MCF 10A (cell line): ENCODE data around the gene RAMP1. TPM values are rescaled to one million over a fixed set of nuclear protein-coding genes. Genes with fewer than 3 reads are reported as not detected.

Experiments
- BruUV-seq: library from RNA; stranded (reverse); fragments of 400-500 nt; replicated peaks from 2 replicates; lab custom pipeline; 2021; lab: Mats Ljungman, UMichigan
- CTCF ChIA-PET: fragments of 300-600 bp; sonication (Branson Sonifier 250); formaldehyde crosslinking; extraction: SDS; loops from one replicate; lab custom pipeline; 2021; ENCODE audit warnings: antibody characterized with exemption, inconsistent platforms; lab: Yijun Ruan, JAX
- POLR2A ChIA-PET: fragments of 300-600, 350-650 bp; sonication (Branson Sonifier 250); formaldehyde crosslinking; extraction: SDS; loops from one replicate; lab custom pipeline; 2020; ENCODE audit warnings: antibody characterized with exemption, inconsistent platforms; lab: Yijun Ruan, JAX
- DNase-seq: peaks from one replicate; pipeline ENCODE4 v3.0.0-alpha.2; 2018; ENCODE audit not compliant: unreplicated experiment
- H3K27ac Mint-ChIP-seq: one replicate; pipeline ENCODE4 v1.8.0; 2022; ENCODE audit warnings: mild to moderate bottlenecking, low read depth, mixed read lengths; ENCODE audit not compliant: unreplicated experiment
- H3K27me3 Mint-ChIP-seq: one replicate; pipeline ENCODE4 v1.8.0; 2022; ENCODE audit warnings: mixed read lengths; ENCODE audit not compliant: insufficient read depth, unreplicated experiment
- H3K36me3 Mint-ChIP-seq: one replicate; pipeline ENCODE4 v1.8.0; 2022; ENCODE audit warnings: mild to moderate bottlenecking, moderate library complexity, mixed read lengths; ENCODE audit not compliant: insufficient read depth, unreplicated experiment
- H3K4me1 Mint-ChIP-seq: one replicate; pipeline ENCODE4 v1.8.0; 2022; ENCODE audit warnings: mixed read lengths; ENCODE audit not compliant: insufficient read depth, unreplicated experiment
- H3K4me3 Mint-ChIP-seq: one replicate; pipeline ENCODE4 v1.8.0; 2022; ENCODE audit warnings: mild to moderate bottlenecking, moderate library complexity, mixed read lengths; ENCODE audit not compliant: unreplicated experiment
- H3K9me3 Mint-ChIP-seq: one replicate; pipeline ENCODE4 v1.8.0; 2022; ENCODE audit warnings: mixed read lengths; ENCODE audit not compliant: unreplicated experiment
- intact Hi-C: fragments of 100-400 bp; cut with micrococcal nuclease; formaldehyde crosslinking; loops from 2 replicates; pipeline ENCODE4 v1.14.1; 2022
- total RNA-seq: library from RNA; stranded (reverse); gene quantifications from 2 replicates; pipeline ENCODE4 v1.2.3, GENCODE V29; 2022
- TF ChIP-seq, protein P1 (sequence below): fragments of 200-600 bp; IDR thresholded peaks from one replicate; pipeline ENCODE4 v1.8.0; 2022; ENCODE audit warnings: antibody characterized with exemption, mild to moderate bottlenecking; ENCODE audit not compliant: unreplicated experiment

RAMP1 gene
- total RNA-seq, 1 experiment from 2014 or later, result 11.2 TPM

GRCh38 chr2:237882510-237883481, 23.4 kb downstream of the RAMP1 start:
- Mint-ChIP-seq H3K27ac (no peak overlapping the region), H3K27me3 (no peaks in the 10 kb centered on the region), H3K9me3 (no peaks in the 10 kb centered on the region), H3K4me1 (peaks cover 17% of the 10 kb centered on the region), H3K36me3 (no peaks in the 10 kb centered on the region), H3K4me3 (no peak overlapping the region)
- TF ChIP-seq, protein P1, sequence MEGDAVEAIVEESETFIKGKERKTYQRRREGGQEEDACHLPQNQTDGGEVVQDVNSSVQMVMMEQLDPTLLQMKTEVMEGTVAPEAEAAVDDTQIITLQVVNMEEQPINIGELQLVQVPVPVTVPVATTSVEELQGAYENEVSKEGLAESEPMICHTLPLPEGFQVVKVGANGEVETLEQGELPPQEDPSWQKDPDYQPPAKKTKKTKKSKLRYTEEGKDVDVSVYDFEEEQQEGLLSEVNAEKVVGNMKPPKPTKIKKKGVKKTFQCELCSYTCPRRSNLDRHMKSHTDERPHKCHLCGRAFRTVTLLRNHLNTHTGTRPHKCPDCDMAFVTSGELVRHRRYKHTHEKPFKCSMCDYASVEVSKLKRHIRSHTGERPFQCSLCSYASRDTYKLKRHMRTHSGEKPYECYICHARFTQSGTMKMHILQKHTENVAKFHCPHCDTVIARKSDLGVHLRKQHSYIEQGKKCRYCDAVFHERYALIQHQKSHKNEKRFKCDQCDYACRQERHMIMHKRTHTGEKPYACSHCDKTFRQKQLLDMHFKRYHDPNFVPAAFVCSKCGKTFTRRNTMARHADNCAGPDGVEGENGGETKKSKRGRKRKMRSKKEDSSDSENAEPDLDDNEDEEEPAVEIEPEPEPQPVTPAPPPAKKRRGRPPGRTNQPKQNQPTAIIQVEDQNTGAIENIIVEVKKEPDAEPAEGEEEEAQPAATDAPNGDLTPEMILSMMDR, result no peak
- DNase-seq, result no peak
- ChIA-PET CTCF (no interaction called here), POLR2A (interaction anchor here (0.6 kb wide), 2 partner anchors 13 to 25 kb away, joined by 3 to 4 read pairs; no protein-coding TSS in a partner anchor)
- intact Hi-C loops, result no loop called here
- BruUV-seq, result no TSS peak

DNA sequence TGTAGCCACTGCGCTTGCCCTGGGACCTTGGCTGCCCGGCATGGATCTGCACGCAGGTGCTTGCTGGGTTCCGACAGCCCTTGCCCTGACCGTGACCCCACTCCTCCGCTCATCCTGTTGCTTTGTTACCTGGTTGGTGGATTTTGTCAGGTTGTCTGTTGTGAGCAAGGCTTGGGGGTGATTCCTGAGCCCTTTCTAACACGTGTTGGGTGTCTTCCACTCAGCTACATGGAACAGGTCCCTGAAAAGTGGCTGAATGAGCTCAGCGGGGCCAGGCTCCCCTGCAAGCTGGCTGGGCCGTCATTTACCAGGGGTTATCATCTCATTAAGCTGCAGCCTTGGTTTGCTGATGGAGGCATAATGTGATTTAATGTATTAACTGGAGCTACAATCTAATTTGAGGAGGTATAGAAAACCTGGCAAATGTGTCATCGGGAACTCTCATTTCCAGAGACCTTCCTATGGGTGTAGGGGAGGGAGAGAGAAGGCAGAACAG, 24.6 kb downstream of the RAMP1 start:
- no peak overlapping the region for H3K27ac Mint-ChIP-seq
- ChIA-PET POLR2A (no interaction called here), CTCF (no interaction called here)
- TF ChIP-seq, protein P1, result no peak
- no peaks in the 10 kb centered on the region for H3K36me3 Mint-ChIP-seq
- no peak overlapping the region for H3K4me3 Mint-ChIP-seq
- peaks cover 12% of the 10 kb centered on the region for H3K4me1 Mint-ChIP-seq
- no peak for DNase-seq
- intact Hi-C loops, result no loop called here
- no TSS peak for BruUV-seq
- H3K27me3 Mint-ChIP-seq, result no peaks in the 10 kb centered on the region
- no peaks in the 10 kb centered on the region for H3K9me3 Mint-ChIP-seq

GRCh38 chr2:237884681-237885080, 25.3 kb downstream of the RAMP1 start:
- Mint-ChIP-seq H3K9me3 (no peaks in the 10 kb centered on the region), H3K27ac (no peak overlapping the region), H3K4me3 (no peak overlapping the region), H3K4me1 (peaks cover 11% of the 10 kb centered on the region), H3K27me3 (no peaks in the 10 kb centered on the region), H3K36me3 (no peaks in the 10 kb centered on the region)
- DNase-seq, result no peak
- TF ChIP-seq, protein P1, result no peak
- ChIA-PET POLR2A (no interaction called here), CTCF (no interaction called here)
- no TSS peak for BruUV-seq
- intact Hi-C loops, result no loop called here
